ENCODE measurements around the gene ZDHHC21. TPM values are rescaled to one million over a fixed set of nuclear protein-coding genes. Genes with fewer than 3 reads are reported as not detected.
"Not testable (repeated sequence)": the region's sequence is repeated elsewhere in the genome, so short reads cannot be mapped to it uniquely, and the experiment has no call there.

Gene ZDHHC21
- total RNA-seq, 1 donor = 10.1 TPM

DNA sequence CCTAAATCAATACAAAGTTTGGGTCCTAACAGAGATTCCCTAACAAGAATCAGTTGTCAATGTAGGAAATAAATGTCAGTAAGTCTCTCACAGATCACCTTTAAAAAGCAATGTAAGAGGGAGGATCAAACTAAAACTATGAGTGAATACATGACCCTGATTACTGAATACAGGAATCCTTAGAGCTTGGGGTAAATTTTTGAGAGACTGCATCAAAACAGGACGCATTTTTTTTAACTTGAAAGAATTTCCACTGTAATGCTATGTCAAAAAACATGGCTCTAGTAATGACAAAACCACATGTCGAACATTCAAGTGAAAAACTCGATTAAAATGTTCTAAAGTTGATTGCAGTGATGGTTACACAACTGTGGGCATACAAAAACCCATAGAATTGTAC is 21.9 kb downstream of the ZDHHC21 start:
- Histone ChIP-seq H3K79me2 (ENCODE audit: insufficient read depth, low read length) (no peaks in the 10 kb centered on the region), H3K4me2 (ENCODE audit: insufficient read depth, low read length) (no peak overlapping the region), H3K9me3 (ENCODE audit: low read depth, low read length) (no peaks in the 10 kb centered on the region), H3K27me3 (ENCODE audit: insufficient read depth, low read length) (no peaks in the 10 kb centered on the region), H3K27ac (ENCODE audit: low read depth, low read length) (no peak overlapping the region), H3K4me3 (ENCODE audit: insufficient read depth, low read length) (no peak overlapping the region), H3K36me3 (ENCODE audit: insufficient read depth, low read length) (peaks cover 6% of the 10 kb centered on the region), H2AFZ (ENCODE audit: low read length) (no peak overlapping the region), H4K20me1 (ENCODE audit: insufficient read depth, low read length) (no peaks in the 10 kb centered on the region), H3K4me1 (ENCODE audit: insufficient read depth, low read length) (no peaks in the 10 kb centered on the region)
- TF ChIP-seq, protein P1, sequence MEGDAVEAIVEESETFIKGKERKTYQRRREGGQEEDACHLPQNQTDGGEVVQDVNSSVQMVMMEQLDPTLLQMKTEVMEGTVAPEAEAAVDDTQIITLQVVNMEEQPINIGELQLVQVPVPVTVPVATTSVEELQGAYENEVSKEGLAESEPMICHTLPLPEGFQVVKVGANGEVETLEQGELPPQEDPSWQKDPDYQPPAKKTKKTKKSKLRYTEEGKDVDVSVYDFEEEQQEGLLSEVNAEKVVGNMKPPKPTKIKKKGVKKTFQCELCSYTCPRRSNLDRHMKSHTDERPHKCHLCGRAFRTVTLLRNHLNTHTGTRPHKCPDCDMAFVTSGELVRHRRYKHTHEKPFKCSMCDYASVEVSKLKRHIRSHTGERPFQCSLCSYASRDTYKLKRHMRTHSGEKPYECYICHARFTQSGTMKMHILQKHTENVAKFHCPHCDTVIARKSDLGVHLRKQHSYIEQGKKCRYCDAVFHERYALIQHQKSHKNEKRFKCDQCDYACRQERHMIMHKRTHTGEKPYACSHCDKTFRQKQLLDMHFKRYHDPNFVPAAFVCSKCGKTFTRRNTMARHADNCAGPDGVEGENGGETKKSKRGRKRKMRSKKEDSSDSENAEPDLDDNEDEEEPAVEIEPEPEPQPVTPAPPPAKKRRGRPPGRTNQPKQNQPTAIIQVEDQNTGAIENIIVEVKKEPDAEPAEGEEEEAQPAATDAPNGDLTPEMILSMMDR (IDR thresholded peaks at IDR 0.05; ENCODE audit: extremely low read depth, low read depth, low read length) = no peak
- no peak for DNase-seq (ENCODE audit: insufficient read length, low spot score, missing footprints)

DNA sequence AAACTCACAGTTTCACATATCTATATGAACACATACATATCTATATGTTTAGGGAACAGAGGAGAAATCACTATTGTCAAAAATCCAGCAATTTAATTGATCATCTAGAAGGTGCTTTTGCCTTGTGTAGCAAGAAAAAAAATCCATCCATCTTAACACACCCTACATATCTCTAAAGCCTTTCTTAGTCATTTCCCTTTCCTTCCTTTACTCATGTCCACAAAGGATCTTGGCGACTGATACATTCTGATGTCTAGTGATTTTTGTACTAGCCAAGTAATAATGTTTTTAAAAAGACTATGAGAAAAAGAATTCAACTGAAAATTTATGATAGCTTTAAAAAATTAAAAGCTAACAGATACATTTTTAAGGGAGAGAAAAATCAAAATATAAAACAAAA is 22.5 kb downstream of the ZDHHC21 start:
- Histone ChIP-seq H3K4me1 (ENCODE audit: insufficient read depth, low read length) (no peaks in the 10 kb centered on the region), H3K79me2 (ENCODE audit: insufficient read depth, low read length) (no peaks in the 10 kb centered on the region), H3K27me3 (ENCODE audit: insufficient read depth, low read length) (no peaks in the 10 kb centered on the region), H3K27ac (ENCODE audit: low read depth, low read length) (no peak overlapping the region), H3K4me2 (ENCODE audit: insufficient read depth, low read length) (no peak overlapping the region), H3K4me3 (ENCODE audit: insufficient read depth, low read length) (no peak overlapping the region), H3K36me3 (ENCODE audit: insufficient read depth, low read length) (peaks cover 6% of the 10 kb centered on the region), H3K9me3 (ENCODE audit: low read depth, low read length) (no peaks in the 10 kb centered on the region), H4K20me1 (ENCODE audit: insufficient read depth, low read length) (no peaks in the 10 kb centered on the region), H2AFZ (ENCODE audit: low read length) (no peak overlapping the region)
- TF ChIP-seq, protein P1 (IDR thresholded peaks at IDR 0.05; ENCODE audit: extremely low read depth, low read depth, low read length) = no peak
- DNase-seq (ENCODE audit: insufficient read length, low spot score, missing footprints) = no peak

DNA sequence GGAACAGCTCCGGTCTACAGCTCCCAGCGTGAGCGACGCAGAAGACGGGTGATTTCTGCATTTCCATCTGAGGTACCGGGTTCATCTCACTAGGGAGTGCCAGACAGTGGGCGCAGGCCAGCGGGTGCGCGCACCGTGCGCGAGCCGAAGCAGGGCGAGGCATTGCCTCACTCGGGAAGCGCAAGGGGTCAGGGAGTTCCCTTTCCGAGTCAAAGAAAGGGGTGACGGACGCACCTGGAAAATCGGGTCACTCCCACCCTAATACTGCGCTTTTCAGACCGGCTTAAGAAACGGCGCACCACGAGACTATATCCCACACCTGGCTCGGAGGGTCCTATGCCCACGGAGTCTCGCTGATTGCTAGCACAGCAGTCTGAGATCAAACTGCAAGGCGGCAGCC is 29.2 kb downstream of the ZDHHC21 start:
- not testable (repeated sequence) for H3K4me3 ChIP-seq (ENCODE audit: insufficient read depth, low read length); H3K4me1 ChIP-seq (ENCODE audit: insufficient read depth, low read length)

DNA sequence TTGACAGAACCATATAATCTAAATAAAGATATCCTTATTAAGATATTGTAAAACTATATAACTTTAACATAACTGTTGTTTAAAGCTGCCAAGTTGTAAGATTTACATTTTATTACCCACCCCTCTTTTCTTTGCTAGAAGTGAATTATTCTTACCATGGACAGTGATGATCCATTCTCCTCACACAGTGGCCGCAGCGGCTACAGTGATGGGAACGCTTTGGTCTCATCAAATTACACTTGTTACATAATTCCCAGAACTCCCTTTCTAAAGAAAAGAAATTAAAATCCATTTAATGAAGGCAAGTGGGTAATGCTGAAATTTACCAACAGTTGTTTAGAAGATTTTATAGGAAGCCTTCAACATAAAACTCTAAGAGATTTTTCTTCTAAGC is 31.2 kb downstream of the ZDHHC21 start:
- Histone ChIP-seq H3K27ac (ENCODE audit: low read depth, low read length) (no peak overlapping the region), H4K20me1 (ENCODE audit: insufficient read depth, low read length) (peaks cover 2% of the 10 kb centered on the region), H3K9me3 (ENCODE audit: low read depth, low read length) (no peaks in the 10 kb centered on the region), H2AFZ (ENCODE audit: low read length) (no peak overlapping the region), H3K27me3 (ENCODE audit: insufficient read depth, low read length) (no peaks in the 10 kb centered on the region), H3K4me2 (ENCODE audit: insufficient read depth, low read length) (no peak overlapping the region), H3K4me3 (ENCODE audit: insufficient read depth, low read length) (no peak overlapping the region), H3K79me2 (ENCODE audit: insufficient read depth, low read length) (no peaks in the 10 kb centered on the region), H3K36me3 (ENCODE audit: insufficient read depth, low read length) (peaks cover 6% of the 10 kb centered on the region), H3K4me1 (ENCODE audit: insufficient read depth, low read length) (no peaks in the 10 kb centered on the region)
- TF ChIP-seq, protein P1 (IDR thresholded peaks at IDR 0.05; ENCODE audit: extremely low read depth, low read depth, low read length) = no peak
- peak; percentile 46 for DNase-seq (ENCODE audit: insufficient read length, low spot score, missing footprints)

More for the DNA sequence above, 29.2 kb downstream of the ZDHHC21 start:
- H3K9me3 ChIP-seq (ENCODE audit: low read depth, low read length); DNase-seq (ENCODE audit: insufficient read length, low spot score, missing footprints); H4K20me1 ChIP-seq (ENCODE audit: insufficient read depth, low read length); H2AFZ ChIP-seq (ENCODE audit: low read length); H3K79me2 ChIP-seq (ENCODE audit: insufficient read depth, low read length); H3K27me3 ChIP-seq (ENCODE audit: insufficient read depth, low read length); H3K27ac ChIP-seq (ENCODE audit: low read depth, low read length); H3K36me3 ChIP-seq (ENCODE audit: insufficient read depth, low read length); H3K4me2 ChIP-seq (ENCODE audit: insufficient read depth, low read length): not testable (repeated sequence)
